Measurements from ENCODE around the gene TAS1R3. TPM values are rescaled to one million over a fixed set of nuclear protein-coding genes. Genes with fewer than 3 reads are reported as not detected.
A peak's percentile ranks its signal among the peaks of the same experiment; 100 is the strongest.

TAS1R3 gene
- polyA plus RNA-seq, 1 donor from 2014 or later: 1.0 TPM

DNA sequence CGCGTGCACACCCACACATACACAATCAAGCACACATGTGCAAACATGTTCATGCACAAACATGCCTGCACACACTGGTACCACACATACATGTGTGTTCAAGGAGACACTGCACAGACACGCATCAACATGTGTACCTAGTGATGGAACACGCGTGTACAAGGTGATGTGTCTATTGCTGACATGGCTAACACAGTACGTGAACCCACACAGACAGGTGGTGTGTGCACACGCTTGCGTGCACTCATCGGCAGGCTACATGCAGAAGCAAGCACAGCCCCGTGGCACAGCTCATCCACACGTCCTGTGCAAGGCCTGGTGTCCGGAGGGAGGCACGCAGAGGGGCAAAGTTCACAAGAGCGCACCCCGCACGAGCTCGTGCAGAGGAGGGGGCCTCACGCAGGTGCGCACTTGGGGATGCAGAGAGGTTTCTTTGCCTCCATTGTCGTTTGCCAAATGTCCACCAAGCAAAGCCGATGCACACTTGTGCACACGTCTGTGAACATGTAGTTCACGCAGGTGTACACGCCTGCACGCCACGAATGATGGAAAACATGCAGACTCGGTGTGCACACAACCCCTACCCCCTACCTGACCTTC, 24.3 kb upstream of the TAS1R3 start:
- H3K9ac ChIP-seq (ENCODE audit: low read length): peak overlapping the region; percentile 95
- TF ChIP-seq, protein P1, sequence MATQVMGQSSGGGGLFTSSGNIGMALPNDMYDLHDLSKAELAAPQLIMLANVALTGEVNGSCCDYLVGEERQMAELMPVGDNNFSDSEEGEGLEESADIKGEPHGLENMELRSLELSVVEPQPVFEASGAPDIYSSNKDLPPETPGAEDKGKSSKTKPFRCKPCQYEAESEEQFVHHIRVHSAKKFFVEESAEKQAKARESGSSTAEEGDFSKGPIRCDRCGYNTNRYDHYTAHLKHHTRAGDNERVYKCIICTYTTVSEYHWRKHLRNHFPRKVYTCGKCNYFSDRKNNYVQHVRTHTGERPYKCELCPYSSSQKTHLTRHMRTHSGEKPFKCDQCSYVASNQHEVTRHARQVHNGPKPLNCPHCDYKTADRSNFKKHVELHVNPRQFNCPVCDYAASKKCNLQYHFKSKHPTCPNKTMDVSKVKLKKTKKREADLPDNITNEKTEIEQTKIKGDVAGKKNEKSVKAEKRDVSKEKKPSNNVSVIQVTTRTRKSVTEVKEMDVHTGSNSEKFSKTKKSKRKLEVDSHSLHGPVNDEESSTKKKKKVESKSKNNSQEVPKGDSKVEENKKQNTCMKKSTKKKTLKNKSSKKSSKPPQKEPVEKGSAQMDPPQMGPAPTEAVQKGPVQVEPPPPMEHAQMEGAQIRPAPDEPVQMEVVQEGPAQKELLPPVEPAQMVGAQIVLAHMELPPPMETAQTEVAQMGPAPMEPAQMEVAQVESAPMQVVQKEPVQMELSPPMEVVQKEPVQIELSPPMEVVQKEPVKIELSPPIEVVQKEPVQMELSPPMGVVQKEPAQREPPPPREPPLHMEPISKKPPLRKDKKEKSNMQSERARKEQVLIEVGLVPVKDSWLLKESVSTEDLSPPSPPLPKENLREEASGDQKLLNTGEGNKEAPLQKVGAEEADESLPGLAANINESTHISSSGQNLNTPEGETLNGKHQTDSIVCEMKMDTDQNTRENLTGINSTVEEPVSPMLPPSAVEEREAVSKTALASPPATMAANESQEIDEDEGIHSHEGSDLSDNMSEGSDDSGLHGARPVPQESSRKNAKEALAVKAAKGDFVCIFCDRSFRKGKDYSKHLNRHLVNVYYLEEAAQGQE (IDR thresholded peaks at IDR 0.05; ENCODE audit: borderline replicate concordance): peak; percentile 32
- TF ChIP-seq TAF1 (IDR thresholded peaks at IDR 0.05; ENCODE audit: low read depth): no peak
- TF ChIP-seq POLR2AphosphoS5 (IDR thresholded peaks at IDR 0.05): peak; percentile 51
- H3K79me2 ChIP-seq (replicated peaks; ENCODE audit: insufficient read depth, low read length): peaks cover 36% of the 10 kb centered on the region
- peak overlapping the region; percentile 85 for H3K27ac ChIP-seq (ENCODE audit: low read length)
- H3K27me3 ChIP-seq (ENCODE audit: insufficient read depth, low read depth, low read length): no peaks in the 10 kb centered on the region
- no peak overlapping the region for H2AFZ ChIP-seq (ENCODE audit: low read depth, low read length)
- H4K20me1 ChIP-seq (ENCODE audit: insufficient read depth): peaks cover 2% of the 10 kb centered on the region
- peak overlapping the region; percentile 99 for H3K4me3 ChIP-seq (ENCODE audit: low read length)
- peak overlapping the region; percentile 80 for H3K4me2 ChIP-seq (ENCODE audit: low read length)
- no peaks in the 10 kb centered on the region for H3K9me3 ChIP-seq (ENCODE audit: low read length)
- no peaks in the 10 kb centered on the region for H3K9me2 ChIP-seq (ENCODE audit: insufficient read depth, low read length)
- H3K36me3 ChIP-seq (ENCODE audit: insufficient read depth, low read length): no peaks in the 10 kb centered on the region
- H3F3A ChIP-seq (ENCODE audit: insufficient read depth, low read length, poor library complexity, severe bottlenecking): no peaks in the 10 kb centered on the region

GRCh38 chr1:1307261-1307922, 23.7 kb upstream of the TAS1R3 start:
- H3K4me3 ChIP-seq (ENCODE audit: low read length): peak overlapping the region; percentile 99
- H2AFZ ChIP-seq (ENCODE audit: low read depth, low read length): no peak overlapping the region
- H3K9ac ChIP-seq (ENCODE audit: low read length): peak overlapping the region; percentile 95
- TF ChIP-seq, protein P1 (IDR thresholded peaks at IDR 0.05; ENCODE audit: borderline replicate concordance): no peak
- TF ChIP-seq MXI1 (conservative IDR thresholded peaks at IDR 0.05; ENCODE audit: poor library complexity, severe bottlenecking): peak; percentile 21
- H3K9me3 ChIP-seq (ENCODE audit: low read length): no peaks in the 10 kb centered on the region
- peak overlapping the region; percentile 85 for H3K27ac ChIP-seq (ENCODE audit: low read length)
- H3K79me2 ChIP-seq (replicated peaks; ENCODE audit: insufficient read depth, low read length): peaks cover 36% of the 10 kb centered on the region
- H3K4me2 ChIP-seq (ENCODE audit: low read length): peak overlapping the region; percentile 80
- H4K20me1 ChIP-seq (ENCODE audit: insufficient read depth): peaks cover 2% of the 10 kb centered on the region
- H3K9me2 ChIP-seq (ENCODE audit: insufficient read depth, low read length): no peaks in the 10 kb centered on the region
- H3F3A ChIP-seq (ENCODE audit: insufficient read depth, low read length, poor library complexity, severe bottlenecking): no peaks in the 10 kb centered on the region
- H3K27me3 ChIP-seq (ENCODE audit: insufficient read depth, low read depth, low read length): no peaks in the 10 kb centered on the region
- H3K36me3 ChIP-seq (ENCODE audit: insufficient read depth, low read length): no peaks in the 10 kb centered on the region

Data from neural cell (in vitro differentiated cells).